Measurements from ENCODE around the gene NT5DC4.

The NT5DC4 gene

GRCh38 chr2:112757265-112757664 is 36.4 kb downstream of the NT5DC4 start:
- DNase-seq: no peak

- DNase-seq: no peak
Measured at GRCh38 chr2:112758711-112759110, 37.9 kb downstream of the NT5DC4 start.

- no peak for DNase-seq
Measured at GRCh38 chr2:112760149-112760548, 39.3 kb downstream of the NT5DC4 start.

GRCh38 chr2:112762276-112762675 is 41.5 kb downstream of the NT5DC4 start:
- no peak for DNase-seq

GRCh38 chr2:112764071-112765044 is 43.5 kb downstream of the NT5DC4 start, which contains the start of gene CKAP2L:
CKAP2L (minus strand) TSS chr2:112764609; CDS start chr2:112764598, 11 bp downstream.
- DNase-seq: peak; percentile 97

GRCh38 chr2:112765251-112765650 is 44.4 kb downstream of the NT5DC4 start:
- DNase-seq: no peak

GRCh38 chr2:112767693-112768330 is 47.0 kb downstream of the NT5DC4 start:
- no peak for DNase-seq

- DNase-seq: no peak
Measured at GRCh38 chr2:112768432-112768831, 47.6 kb downstream of the NT5DC4 start.

- DNase-seq: no peak
Measured at GRCh38 chr2:112772322-112772721, 51.5 kb downstream of the NT5DC4 start.

- DNase-seq: no peak
Measured at GRCh38 chr2:112772911-112773475, 52.2 kb downstream of the NT5DC4 start.

- no peak for DNase-seq
Measured at GRCh38 chr2:112773556-112773955, 52.7 kb downstream of the NT5DC4 start.

- DNase-seq: no peak
Measured at GRCh38 chr2:112774536-112775285, 53.9 kb downstream of the NT5DC4 start.

GRCh38 chr2:112776113-112776512 is 55.3 kb downstream of the NT5DC4 start:
- DNase-seq: no peak

- DNase-seq: no peak
Measured at GRCh38 chr2:112777036-112777435, 56.2 kb downstream of the NT5DC4 start.

- DNase-seq: no peak
Measured at GRCh38 chr2:112779598-112779997, 58.8 kb downstream of the NT5DC4 start.

- no peak for DNase-seq
Measured at GRCh38 chr2:112782234-112782799, 61.5 kb downstream of the NT5DC4 start.

GRCh38 chr2:112783187-112783714 is 62.4 kb downstream of the NT5DC4 start:
- DNase-seq: no peak

GRCh38 chr2:112784199-112785189 is 63.7 kb downstream of the NT5DC4 start, which contains the start of gene IL1A:
IL1A (minus strand) TSS chr2:112784493; CDS start chr2:112783770, 723 bp downstream.
- no peak for DNase-seq

- DNase-seq: no peak
Measured at GRCh38 chr2:112787294-112787693, 66.5 kb downstream of the NT5DC4 start.

GRCh38 chr2:112787729-112788393 is 67.0 kb downstream of the NT5DC4 start:
- no peak for DNase-seq
